Esophagus muscularis mucosa (tissue), 3 donors: ENCODE results near the gene UTP11.

Experiments
- CTCF ChIP-seq, 3 experiments: fragments of 200-600 bp in 2 of 3; fragments of 450-650 bp in 1 of 3; sonication (generic) in 2 of 3; IDR thresholded peaks; one replicate each; pipeline ENCODE4 v1.5.1; 2017 to 2019; ENCODE audit warnings: antibody characterized with exemption in 3 of 3, mild to moderate bottlenecking in 2 of 3, moderate library complexity in 1 of 3
- POLR2AphosphoS5 ChIP-seq, 2 donors: sonication (generic); formaldehyde crosslinking; IDR thresholded peaks; one replicate each; pipeline ENCODE4 v1.6.1; 2017; ENCODE audit warnings: antibody characterized with exemption in 2 of 2

- no peak for TF ChIP-seq POLR2AphosphoS5 (IDR thresholded peaks at IDR 0.05)
- TF ChIP-seq CTCF (IDR thresholded peaks at IDR 0.05), result no peak
These were observed 13.1 kb downstream of the UTP11 start for GRCh38 chr1:38025664-38026063.
